Measurements from ENCODE around the gene PLAC1. TPM values are rescaled to one million over a fixed set of nuclear protein-coding genes. Genes with fewer than 3 reads are reported as not detected.

The PLAC1 gene
- total RNA-seq, 1 donor from 2014 or later, result not detected

DNA sequence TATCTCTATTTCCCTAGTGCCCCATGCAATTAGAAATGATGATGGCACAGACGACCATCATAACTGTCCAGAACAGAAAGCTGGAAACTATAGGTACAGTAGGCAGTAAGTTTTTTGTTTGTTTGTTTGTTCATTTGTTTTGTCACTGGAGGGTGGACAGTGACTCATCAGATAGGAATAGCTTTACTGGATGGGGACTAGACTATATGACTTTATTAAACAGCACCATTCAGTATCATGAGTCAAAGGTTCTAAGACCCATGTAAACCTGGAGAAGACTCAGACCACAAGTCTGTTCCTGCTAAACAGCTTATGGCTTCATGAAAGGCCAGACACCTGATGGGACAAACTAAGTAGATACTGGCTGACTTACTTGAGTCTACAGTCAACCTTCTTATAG is 38.4 kb downstream of the PLAC1 start:
- H3K4me3 Mint-ChIP-seq (ENCODE audit: low read depth), result no peak overlapping the region
- intact Hi-C loops (cut with micrococcal nuclease), result loop anchor here (5.0 kb wide), 1 partner anchor 97 kb away; no protein-coding TSS in a partner anchor
- peaks cover 4% of the 10 kb centered on the region for H3K27me3 Mint-ChIP-seq (ENCODE audit: low read depth)
- no peak overlapping the region for H3K27ac Mint-ChIP-seq
- no peak for DNase-seq (ENCODE audit: low spot score)
- H3K36me3 Mint-ChIP-seq (ENCODE audit: low read depth), result no peaks in the 10 kb centered on the region
- H3K9me3 Mint-ChIP-seq, result no peaks in the 10 kb centered on the region
- peaks cover 20% of the 10 kb centered on the region for H3K4me1 Mint-ChIP-seq (ENCODE audit: low read depth)

DNA sequence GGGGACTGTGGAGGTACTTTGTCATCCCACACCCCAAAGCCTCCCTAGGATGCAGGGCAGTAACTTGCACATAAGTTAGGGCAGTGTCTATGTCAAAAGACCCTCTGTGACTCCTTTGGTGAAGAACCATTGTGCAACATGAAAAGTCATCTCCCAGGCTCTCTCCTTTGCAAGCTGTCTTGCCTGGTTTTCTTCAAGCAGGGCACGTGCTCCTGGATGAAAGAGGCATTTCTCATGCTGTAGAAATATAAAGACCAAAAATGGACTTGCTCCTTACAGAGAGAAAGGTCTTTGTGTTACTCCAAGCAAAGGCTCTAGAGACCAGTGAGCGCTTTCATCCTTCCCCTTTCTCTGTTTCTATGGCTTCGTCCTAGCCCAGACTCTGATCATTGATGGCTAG is 44.9 kb downstream of the PLAC1 start:
- H3K9me3 Mint-ChIP-seq, result no peaks in the 10 kb centered on the region
- no peak overlapping the region for H3K27ac Mint-ChIP-seq
- no peaks in the 10 kb centered on the region for H3K4me1 Mint-ChIP-seq (ENCODE audit: low read depth)
- peaks cover 8% of the 10 kb centered on the region for H3K27me3 Mint-ChIP-seq (ENCODE audit: low read depth)
- no peaks in the 10 kb centered on the region for H3K36me3 Mint-ChIP-seq (ENCODE audit: low read depth)
- no peak overlapping the region for H3K4me3 Mint-ChIP-seq (ENCODE audit: low read depth)
- DNase-seq (ENCODE audit: low spot score), result no peak
- intact Hi-C loops (cut with micrococcal nuclease), result no loop called here

DNA sequence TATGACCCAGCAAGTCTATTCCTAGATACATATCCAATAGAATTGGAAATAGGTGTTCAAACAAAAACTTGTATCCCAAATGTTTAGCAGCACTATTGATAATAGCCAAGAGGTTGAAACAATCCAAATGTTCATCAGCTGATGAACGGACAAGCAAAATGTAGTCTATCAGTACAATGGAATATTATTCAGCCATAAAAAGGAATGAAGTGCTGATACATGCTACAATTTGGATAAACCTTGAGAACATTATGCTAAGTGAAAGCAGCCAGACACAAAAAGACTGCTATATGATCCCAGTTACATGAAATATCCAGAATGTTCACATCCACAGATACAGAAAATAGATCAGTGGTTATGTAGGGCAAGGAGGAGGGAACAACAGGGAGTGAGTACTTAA is 50.1 kb downstream of the PLAC1 start:
- no peak overlapping the region for H3K27ac Mint-ChIP-seq
- no peak overlapping the region for H3K4me3 Mint-ChIP-seq (ENCODE audit: low read depth)
- no peaks in the 10 kb centered on the region for H3K4me1 Mint-ChIP-seq (ENCODE audit: low read depth)
- no peak for DNase-seq (ENCODE audit: low spot score)
- H3K9me3 Mint-ChIP-seq, result no peaks in the 10 kb centered on the region
- H3K27me3 Mint-ChIP-seq (ENCODE audit: low read depth), result no peaks in the 10 kb centered on the region
- intact Hi-C loops (cut with micrococcal nuclease), result no loop called here
- H3K36me3 Mint-ChIP-seq (ENCODE audit: low read depth), result no peaks in the 10 kb centered on the region

- no peaks in the 10 kb centered on the region for H3K36me3 Mint-ChIP-seq (ENCODE audit: low read depth)
- H3K9me3 Mint-ChIP-seq, result peaks cover 4% of the 10 kb centered on the region
- H3K4me1 Mint-ChIP-seq (ENCODE audit: low read depth), result no peaks in the 10 kb centered on the region
- no peak overlapping the region for H3K4me3 Mint-ChIP-seq (ENCODE audit: low read depth)
- no peak for DNase-seq (ENCODE audit: low spot score)
- no peak overlapping the region for H3K27ac Mint-ChIP-seq
- H3K27me3 Mint-ChIP-seq (ENCODE audit: low read depth), result no peaks in the 10 kb centered on the region
- intact Hi-C loops (cut with micrococcal nuclease), result no loop called here
Observed at GRCh38 chrX:134607523-134607922, 50.7 kb downstream of the PLAC1 start.

GRCh38 chrX:134604701-134605311 is 53.5 kb downstream of the PLAC1 start:
- intact Hi-C loops (cut with micrococcal nuclease), result no loop called here
- no peak for DNase-seq (ENCODE audit: low spot score)
- H3K4me1 Mint-ChIP-seq (ENCODE audit: low read depth), result no peaks in the 10 kb centered on the region
- no peaks in the 10 kb centered on the region for H3K36me3 Mint-ChIP-seq (ENCODE audit: low read depth)
- H3K4me3 Mint-ChIP-seq (ENCODE audit: low read depth), result no peak overlapping the region
- no peak overlapping the region for H3K27ac Mint-ChIP-seq
- H3K27me3 Mint-ChIP-seq (ENCODE audit: low read depth), result no peaks in the 10 kb centered on the region
- peaks cover 6% of the 10 kb centered on the region for H3K9me3 Mint-ChIP-seq

GRCh38 chrX:134603806-134604700 is 54.2 kb downstream of the PLAC1 start:
- peaks cover 10% of the 10 kb centered on the region for H3K9me3 Mint-ChIP-seq
- no peak overlapping the region for H3K4me3 Mint-ChIP-seq (ENCODE audit: low read depth)
- DNase-seq (ENCODE audit: low spot score), result no peak
- H3K27me3 Mint-ChIP-seq (ENCODE audit: low read depth), result no peaks in the 10 kb centered on the region
- intact Hi-C loops (cut with micrococcal nuclease), result no loop called here
- H3K4me1 Mint-ChIP-seq (ENCODE audit: low read depth), result peaks cover 5% of the 10 kb centered on the region
- no peak overlapping the region for H3K27ac Mint-ChIP-seq
- no peaks in the 10 kb centered on the region for H3K36me3 Mint-ChIP-seq (ENCODE audit: low read depth)

- Mint-ChIP-seq H3K4me3 (ENCODE audit: low read depth) (no peak overlapping the region), H3K27me3 (ENCODE audit: low read depth) (peaks cover 3% of the 10 kb centered on the region), H3K27ac (no peak overlapping the region), H3K9me3 (peaks cover 17% of the 10 kb centered on the region), H3K36me3 (ENCODE audit: low read depth) (no peaks in the 10 kb centered on the region), H3K4me1 (ENCODE audit: low read depth) (peaks cover 11% of the 10 kb centered on the region)
- intact Hi-C loops (cut with micrococcal nuclease), result no loop called here
- no peak for DNase-seq (ENCODE audit: low spot score)
Observed at GRCh38 chrX:134602410-134602809, 55.9 kb downstream of the PLAC1 start.

- intact Hi-C loops (cut with micrococcal nuclease), result no loop called here
- H3K4me3 Mint-ChIP-seq (ENCODE audit: low read depth), result no peak overlapping the region
Observed at GRCh38 chrX:134601240-134601765, 57.0 kb downstream of the PLAC1 start.

DNA sequence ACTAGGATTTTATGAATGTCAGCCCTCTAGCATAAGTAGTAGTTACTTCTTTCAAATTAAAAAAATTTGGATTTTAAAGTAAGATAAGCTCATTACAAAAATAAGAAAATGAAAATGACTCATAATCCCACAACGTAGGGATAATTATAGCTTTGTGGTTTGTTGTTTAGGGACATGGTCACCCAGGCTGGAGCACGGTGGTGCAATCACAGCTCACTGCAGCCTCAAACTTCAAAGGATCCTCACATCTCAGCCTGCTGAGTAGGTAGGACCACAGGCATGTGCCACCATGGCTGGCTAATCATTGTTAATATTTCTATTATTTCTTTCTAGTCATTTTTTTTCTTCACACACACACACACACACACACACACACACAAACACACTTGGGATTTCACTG is 57.6 kb downstream of the PLAC1 start:
- DNase-seq (ENCODE audit: low spot score), result no peak
- peaks cover 10% of the 10 kb centered on the region for H3K27me3 Mint-ChIP-seq (ENCODE audit: low read depth)
- peaks cover 21% of the 10 kb centered on the region for H3K9me3 Mint-ChIP-seq
- H3K4me1 Mint-ChIP-seq (ENCODE audit: low read depth), result peaks cover 11% of the 10 kb centered on the region
- intact Hi-C loops (cut with micrococcal nuclease), result no loop called here
- H3K27ac Mint-ChIP-seq, result no peak overlapping the region
- no peaks in the 10 kb centered on the region for H3K36me3 Mint-ChIP-seq (ENCODE audit: low read depth)
- H3K4me3 Mint-ChIP-seq (ENCODE audit: low read depth), result no peak overlapping the region

More at GRCh38 chrX:134601240-134601765, 57.0 kb downstream of the PLAC1 start:
- peaks cover 10% of the 10 kb centered on the region for H3K27me3 Mint-ChIP-seq (ENCODE audit: low read depth)
- H3K27ac Mint-ChIP-seq, result no peak overlapping the region
- DNase-seq (ENCODE audit: low spot score), result no peak
- H3K9me3 Mint-ChIP-seq, result peaks cover 21% of the 10 kb centered on the region
- no peaks in the 10 kb centered on the region for H3K36me3 Mint-ChIP-seq (ENCODE audit: low read depth)
- H3K4me1 Mint-ChIP-seq (ENCODE audit: low read depth), result peaks cover 11% of the 10 kb centered on the region

DNA sequence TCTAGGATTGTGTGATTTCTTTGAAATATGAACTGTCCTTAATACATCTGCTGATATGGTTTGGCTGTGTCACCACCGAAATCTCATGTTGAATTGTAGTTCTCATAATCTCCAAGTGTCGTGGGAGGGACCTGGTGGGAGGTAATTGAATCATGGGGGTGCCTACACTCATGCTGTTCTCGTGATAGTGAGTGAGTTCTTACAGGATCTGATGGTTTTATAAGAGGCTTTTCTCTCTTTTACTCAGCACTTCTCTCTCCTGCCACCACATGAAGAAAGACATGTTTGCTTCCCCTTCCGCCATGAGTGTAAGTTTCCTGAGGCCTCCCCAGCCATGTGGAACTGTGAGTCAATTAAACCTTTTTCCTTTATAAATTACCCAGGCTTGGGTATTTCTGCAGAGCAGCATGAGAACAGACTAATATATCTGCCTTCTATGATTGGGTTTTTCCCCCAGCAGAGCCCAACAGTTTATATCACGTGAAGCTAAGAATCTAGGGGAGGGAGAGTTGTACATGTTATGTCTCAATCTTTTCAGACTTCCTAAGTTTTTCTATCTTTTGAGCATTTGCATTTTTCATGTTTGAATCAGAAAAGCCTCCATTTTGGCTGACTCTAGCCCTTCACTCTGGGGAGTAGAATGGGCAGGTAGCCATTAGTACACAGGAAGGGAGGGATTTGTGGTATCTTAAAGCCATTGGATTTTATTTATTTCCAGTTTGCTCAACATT is 58.9 kb downstream of the PLAC1 start:
- H3K36me3 Mint-ChIP-seq (ENCODE audit: low read depth), result no peaks in the 10 kb centered on the region
- H3K27me3 Mint-ChIP-seq (ENCODE audit: low read depth), result peaks cover 19% of the 10 kb centered on the region
- H3K4me3 Mint-ChIP-seq (ENCODE audit: low read depth), result no peak overlapping the region
- H3K4me1 Mint-ChIP-seq (ENCODE audit: low read depth), result peaks cover 11% of the 10 kb centered on the region
- H3K9me3 Mint-ChIP-seq, result peaks cover 21% of the 10 kb centered on the region
- intact Hi-C loops (cut with micrococcal nuclease), result loop anchor here (1.0 kb wide), 1 partner anchor 26 kb away; no protein-coding TSS in a partner anchor
- no peak for DNase-seq (ENCODE audit: low spot score)
- H3K27ac Mint-ChIP-seq, result peak overlapping the region; percentile 33

DNA sequence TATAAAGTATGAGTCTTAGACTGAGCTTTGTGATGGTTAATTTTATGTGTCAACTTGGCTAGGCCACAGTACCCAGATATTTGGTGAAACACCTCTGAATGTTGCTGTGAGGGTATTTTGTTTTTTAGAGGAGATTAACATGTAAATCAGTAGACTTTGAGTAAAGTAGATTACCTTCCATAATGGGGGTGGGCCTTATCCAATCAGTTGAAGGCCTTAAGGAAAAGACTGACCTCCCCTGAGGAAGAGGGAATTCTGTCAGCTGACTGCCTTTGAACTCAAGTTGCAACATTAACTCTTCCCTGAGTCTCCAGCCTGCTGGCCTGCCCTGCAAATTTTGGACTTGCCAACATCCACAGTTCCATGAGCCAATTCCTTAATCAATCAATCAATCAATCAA is 66.0 kb downstream of the PLAC1 start:
- peaks cover 38% of the 10 kb centered on the region for H3K27me3 Mint-ChIP-seq (ENCODE audit: low read depth)
- H3K9me3 Mint-ChIP-seq, result peaks cover 4% of the 10 kb centered on the region
- no peak for DNase-seq (ENCODE audit: low spot score)
- H3K4me1 Mint-ChIP-seq (ENCODE audit: low read depth), result peaks cover 2% of the 10 kb centered on the region
- no peak overlapping the region for H3K27ac Mint-ChIP-seq
- intact Hi-C loops (cut with micrococcal nuclease), result no loop called here
- no peaks in the 10 kb centered on the region for H3K36me3 Mint-ChIP-seq (ENCODE audit: low read depth)
- H3K4me3 Mint-ChIP-seq (ENCODE audit: low read depth), result no peak overlapping the region

- intact Hi-C loops (cut with micrococcal nuclease), result no loop called here
Observed at GRCh38 chrX:134591502-134591901, 66.8 kb downstream of the PLAC1 start.

More at GRCh38 chrX:134591502-134591901, 66.8 kb downstream of the PLAC1 start:
- H3K27ac Mint-ChIP-seq, result no peak overlapping the region
- peaks cover 32% of the 10 kb centered on the region for H3K27me3 Mint-ChIP-seq (ENCODE audit: low read depth)
- no peaks in the 10 kb centered on the region for H3K36me3 Mint-ChIP-seq (ENCODE audit: low read depth)
- peaks cover 2% of the 10 kb centered on the region for H3K4me1 Mint-ChIP-seq (ENCODE audit: low read depth)
- H3K9me3 Mint-ChIP-seq, result no peaks in the 10 kb centered on the region
- no peak overlapping the region for H3K4me3 Mint-ChIP-seq (ENCODE audit: low read depth)
- DNase-seq (ENCODE audit: low spot score), result no peak
